C4-2B (cell line): ENCODE measurements around the gene ST8SIA4.

Source experiments
- CTCF ChIP-seq: fragments of 450-650 bp; conservative IDR thresholded peaks from 2 replicates; pipeline ENCODE4 v1.5.1; 2017; ENCODE audit warnings: mild to moderate bottlenecking
- ZFX ChIP-seq: fragments of 450-650 bp; IDR thresholded peaks from 2 replicates; pipeline ENCODE4 v1.6.1; 2017

DNA sequence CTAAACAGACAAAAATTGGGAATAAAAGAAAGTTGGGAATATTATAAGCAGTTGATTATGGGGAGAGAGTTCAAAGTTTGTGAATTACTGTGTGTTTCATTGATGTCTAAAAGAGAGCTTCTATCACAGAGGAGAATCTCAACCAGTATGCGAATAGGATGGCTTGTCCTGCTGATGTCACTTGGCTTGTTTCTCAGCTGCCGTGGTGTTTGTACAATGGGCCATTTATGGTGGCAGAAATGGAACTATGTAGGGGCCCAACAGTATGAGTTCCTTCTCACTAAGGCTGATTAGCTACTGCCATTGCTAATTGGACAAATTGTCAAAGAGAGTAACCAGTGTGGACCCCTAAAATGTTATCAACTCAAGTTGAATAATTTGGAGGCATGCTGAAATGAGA lies 103.9 kb downstream of the ST8SIA4 start:
- TF ChIP-seq CTCF (no peak), ZFX (no peak)
